Activated CD8-positive, alpha-beta memory T cell treated with anti-CD3 and anti-CD28 coated beads for 1 hour (primary cell): ENCODE measurements around the gene HSPA1B.
"Not testable (repeated sequence)": the region's sequence is repeated elsewhere in the genome, so short reads cannot be mapped to it uniquely, and the experiment has no call there.

ENCODE experiments used
- DNase-seq, 2 donors: peaks; one replicate each; pipeline ENCODE4 v3.0.0-alpha.2; 2020; ENCODE audit warnings: low read depth in 1 of 2; ENCODE audit errors: extremely low read depth in 1 of 2

HSPA1B gene

DNA sequence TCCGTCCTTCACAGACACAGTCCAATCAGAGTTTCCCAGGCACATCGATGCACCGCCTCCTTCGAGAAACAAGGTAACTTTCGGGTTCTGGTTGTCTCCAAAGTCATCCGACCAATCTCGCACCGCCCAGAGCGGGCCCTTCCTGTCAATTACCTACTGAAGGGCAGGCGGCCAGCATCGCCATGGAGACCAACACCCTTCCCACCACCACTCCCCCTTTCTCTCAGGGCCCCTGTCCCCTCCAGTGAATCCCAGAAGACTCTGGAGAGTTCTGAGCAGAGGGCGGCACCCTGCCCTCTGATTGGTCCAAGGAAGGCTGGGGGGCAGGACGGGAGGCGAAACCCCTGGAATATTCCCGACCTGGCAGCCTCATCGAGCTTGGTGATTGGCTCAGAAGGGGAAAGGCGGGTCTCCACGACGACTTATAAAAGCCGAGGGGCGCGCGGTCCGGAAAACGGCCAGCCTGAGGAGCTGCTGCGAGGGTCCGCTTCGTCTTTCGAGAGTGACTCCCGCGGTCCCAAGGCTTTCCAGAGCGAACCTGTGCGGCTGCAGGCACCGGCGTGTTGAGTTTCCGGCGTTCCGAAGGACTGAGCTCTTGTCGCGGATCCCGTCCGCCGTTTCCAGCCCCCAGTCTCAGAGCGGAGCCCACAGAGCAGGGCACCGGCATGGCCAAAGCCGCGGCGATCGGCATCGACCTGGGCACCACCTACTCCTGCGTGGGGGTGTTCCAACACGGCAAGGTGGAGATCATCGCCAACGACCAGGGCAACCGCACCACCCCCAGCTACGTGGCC lies at the start of gene HSPA1B:
HSPA1B (plus strand) TSS at position 453 of the 794 bp plus-strand sequence; CDS start at position 666, 213 bp downstream.
- DNase-seq = peak; percentile 58 to 79

DNA sequence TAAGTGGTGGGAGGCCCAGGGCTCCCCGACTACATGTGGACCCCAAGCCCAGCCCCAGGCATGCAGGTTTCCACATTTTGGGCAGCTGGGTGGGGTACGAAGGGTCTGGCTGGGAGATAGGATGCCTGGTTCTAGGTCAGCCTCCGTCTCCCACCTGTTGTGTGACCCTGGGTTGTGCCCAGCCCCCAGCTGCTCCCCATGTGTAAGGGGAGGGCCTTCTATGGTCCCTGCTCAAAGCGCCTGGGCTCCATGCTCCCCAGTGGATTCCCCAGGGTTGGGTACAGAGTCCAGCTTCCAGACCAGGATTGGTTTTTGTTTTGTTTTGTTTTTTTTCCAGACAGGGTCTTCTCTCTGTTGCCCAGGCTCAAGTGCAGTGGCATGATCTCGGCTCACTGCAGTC lies 49.3 kb upstream of the HSPA1B start:
- no peak for DNase-seq

DNA sequence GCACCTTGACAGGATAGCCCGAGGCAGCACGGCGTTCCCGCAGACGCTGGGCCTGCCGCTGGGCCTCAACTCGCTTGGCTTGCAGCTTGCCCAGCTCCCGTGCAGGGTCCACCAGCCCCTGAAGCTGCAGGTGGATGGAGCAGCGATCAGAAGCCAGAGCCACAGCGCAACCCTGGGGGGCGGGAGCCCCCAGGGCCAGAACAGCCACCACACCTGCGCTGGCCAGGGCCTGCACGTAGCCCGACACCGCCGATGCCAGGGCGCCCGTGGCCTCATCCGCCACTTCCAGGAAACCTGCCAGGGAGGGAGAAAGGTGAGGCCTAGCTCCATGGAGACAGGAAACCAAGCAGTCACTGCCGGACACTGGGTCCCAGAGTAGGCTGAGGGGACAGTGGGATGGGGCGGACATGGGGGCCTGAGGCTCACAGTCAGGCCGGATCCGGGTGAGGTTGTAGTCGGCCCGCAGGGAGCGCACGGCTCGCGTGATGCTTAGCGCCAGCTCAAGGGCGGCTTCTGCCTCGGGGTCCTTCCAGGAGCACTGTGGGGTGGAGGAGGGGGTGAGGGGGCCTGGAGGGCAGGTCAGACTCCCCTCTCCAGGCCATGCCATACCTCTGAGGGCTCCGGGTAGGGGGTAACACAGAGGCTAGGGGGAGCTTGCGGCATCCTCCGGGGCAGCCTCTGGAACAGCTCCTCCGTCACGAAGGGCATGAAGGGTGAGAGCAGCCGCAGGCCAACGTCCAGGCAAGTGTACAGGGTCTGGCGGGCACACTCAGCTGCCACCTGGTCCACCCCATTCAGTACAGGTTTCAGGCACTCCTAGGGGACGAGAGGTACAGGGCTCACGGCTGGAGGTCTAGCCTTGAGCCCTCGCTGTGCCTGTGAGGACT lies 48.3 kb upstream of the HSPA1B start:
- no peak for DNase-seq

DNA sequence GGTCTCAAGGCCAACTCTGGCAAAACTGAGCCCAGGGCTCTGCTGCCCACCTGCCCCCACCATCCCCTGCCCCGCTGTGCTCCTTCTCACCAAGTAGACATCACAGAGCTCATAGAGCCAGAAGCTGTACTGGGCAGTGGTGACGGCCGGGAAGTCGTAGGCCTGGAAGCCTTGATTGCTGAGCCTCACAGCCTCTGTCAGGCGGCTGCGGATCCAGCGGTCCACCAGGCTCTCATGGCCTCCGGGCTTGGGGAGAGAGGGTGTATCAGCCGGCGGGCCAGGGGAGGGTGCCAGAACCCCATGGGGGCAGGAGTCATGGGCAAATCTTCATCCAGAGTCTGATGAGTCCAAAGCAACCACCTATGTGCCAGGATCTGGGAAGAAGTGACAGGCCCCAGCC lies 47.6 kb upstream of the HSPA1B start:
- no peak for DNase-seq

DNA sequence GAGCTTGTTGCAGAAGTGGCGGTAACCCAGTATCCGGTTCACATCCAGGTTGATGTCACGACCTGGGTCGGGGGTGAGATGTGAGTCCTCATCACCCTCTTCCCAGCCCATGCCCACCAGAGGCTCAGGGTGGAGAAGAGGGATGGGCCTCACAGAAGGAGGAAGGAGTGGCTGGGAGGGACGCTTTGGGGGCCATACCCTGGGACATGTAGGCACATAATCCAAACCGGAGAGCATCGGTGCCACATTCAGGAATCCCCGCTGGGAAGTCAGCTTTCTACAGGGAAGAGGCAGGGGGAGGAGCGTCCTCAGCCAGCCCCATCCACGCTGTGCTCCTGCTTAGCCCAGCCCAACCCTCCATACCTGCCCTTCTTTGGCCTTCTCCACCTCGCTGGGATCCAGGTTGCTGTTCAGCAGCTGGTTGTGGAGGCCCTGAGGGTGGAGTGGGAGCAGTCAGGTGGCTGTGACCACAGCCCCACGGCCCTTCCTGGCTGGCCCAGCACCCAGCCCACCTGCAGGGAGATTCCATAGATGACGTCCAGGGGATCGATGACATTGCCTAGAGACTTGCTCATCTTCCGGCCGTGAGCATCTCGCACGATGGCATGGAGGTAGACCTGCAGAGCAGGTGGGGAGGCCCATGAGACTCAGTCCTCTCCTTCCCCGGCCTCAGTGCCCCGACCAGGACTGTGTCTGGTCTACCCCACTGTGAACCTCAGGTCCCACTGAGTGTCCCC lies 46.9 kb upstream of the HSPA1B start:
- DNase-seq = no peak

DNA sequence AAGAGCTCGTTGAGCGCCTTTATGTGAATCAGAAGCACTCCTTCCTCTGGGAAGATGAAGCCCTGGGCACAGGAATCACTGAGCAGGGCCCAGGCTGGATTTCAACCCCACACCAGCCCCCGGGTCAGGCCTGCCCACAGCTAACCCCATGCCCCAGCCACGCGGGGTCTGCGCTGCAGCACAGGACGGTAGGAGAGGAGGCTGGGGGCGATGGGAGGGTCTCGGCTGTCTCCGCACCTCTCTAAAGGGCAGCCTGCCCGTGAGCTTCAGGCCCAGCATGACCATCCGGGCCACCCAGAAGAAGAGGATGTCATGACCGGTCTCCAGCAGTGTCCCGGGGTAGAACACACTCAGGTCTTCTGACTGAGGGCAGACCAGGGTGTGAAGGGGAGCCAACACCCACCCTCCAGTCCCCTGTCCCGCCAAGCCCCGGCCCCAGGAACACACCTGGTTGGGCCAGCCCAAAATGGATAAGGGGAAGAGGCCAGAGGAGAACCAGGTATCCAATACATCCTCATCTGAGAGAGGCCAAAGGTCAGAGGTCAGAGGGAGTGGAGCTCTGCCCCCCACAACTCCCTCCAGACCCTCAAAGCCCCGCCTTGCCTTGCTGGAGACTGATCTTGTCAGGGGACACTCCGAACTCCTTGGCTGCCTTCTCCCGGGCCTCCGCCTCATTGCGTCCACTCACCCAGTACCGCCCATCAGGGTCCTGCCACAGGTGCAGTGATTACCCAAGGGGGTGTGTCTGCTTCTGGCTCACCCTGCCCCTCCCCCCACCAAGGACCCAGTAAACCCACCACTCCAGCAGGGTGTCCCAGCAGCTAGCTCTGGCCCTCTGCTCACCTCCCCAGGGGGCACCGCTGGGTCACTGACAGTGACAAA lies 46.1 kb upstream of the HSPA1B start:
- no peak for DNase-seq

DNA sequence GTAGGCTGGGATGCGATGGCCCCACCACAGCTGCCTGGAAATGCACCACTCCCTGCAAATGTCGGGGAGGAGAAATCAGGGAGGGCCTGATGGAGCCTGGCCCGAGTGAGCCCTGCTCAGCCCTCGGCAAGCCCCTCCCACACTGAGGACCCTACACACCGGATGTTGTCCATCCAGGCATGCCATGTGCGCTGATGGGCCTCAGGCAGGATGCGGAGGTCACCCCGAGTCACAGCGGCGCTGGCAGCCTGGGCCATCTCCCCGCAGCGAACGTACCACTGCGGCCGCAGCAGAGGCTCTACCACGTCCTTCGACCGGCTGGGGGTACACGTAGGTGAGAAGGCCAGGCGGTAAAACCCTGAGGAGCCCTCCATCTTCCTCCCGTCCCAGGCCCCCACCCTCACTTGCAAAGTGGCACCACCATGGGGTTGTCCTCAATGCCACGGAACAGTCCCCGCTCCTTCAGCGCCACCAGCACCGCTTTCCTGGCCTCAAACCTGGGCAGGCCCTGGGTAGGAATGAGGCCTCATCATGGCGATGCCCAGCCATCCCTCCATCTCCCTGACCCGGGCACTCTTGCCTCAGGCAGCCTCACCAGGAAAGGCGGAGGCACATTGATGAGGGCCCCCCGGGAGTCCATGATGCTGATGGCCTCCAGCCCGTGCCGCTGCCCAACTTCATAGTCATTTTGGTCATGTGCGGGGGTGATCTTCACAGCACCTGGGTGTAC lies 45.2 kb upstream of the HSPA1B start:
- no peak for DNase-seq

DNA sequence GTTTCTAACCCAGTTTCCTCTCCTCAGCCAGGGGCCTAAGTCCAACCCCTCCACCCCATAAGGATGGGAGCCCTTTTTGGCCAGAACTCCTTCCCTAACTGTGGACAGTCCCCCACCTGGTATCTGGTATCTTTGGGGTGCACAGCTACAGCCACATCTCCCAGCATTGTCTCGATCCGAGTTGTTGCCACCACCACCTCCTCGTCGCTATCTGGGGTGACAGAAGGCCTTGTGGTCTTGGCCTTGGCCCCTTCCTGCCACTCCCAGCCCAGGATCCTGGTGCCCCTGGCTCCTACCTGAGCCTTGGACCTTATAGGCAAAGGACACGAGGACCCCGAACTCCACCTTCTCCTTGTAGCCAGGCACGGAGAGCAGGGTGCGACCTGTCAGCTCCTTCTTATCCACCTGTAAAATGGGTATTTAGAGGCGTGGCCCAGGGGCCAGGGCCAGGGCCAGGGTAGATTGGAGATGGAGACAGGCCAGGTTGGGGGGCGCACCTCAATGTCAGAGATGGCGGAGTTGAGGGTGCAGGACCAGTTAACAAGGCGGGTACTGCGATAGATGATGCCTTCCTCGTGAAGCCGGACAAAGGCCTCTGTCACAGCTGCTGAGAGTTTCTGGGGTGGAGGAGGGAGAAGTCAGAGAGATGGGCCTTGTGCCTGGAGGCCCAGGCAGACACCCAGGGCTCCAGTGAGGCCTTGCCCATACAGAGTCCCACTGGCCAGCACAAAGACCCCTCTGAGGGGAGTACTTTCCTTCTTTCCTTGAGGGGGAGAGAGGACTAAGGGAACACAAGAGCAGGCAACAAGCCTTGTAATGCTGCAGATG lies 43.2 kb upstream of the HSPA1B start:
- DNase-seq = no peak

DNA sequence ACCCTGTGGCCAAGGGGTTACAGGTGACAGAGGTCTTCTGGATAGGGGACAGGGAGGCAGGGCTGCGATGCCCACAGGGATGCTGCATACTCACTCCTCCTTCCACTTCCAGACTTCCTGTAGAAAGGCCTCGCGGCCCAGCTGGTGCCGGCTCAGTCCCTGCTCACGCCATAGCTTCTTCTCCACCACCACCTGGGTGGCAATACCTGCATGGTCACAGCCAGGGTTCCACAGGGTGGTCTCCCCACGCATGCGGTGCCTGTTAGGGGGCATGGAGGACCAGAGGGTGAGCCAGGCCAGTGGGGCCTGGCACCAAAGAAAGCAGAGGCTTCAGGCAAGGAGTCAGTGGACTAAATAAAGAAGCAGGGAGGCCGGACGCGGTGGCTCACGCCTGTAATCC lies 42.1 kb upstream of the HSPA1B start:
- no peak for DNase-seq

DNA sequence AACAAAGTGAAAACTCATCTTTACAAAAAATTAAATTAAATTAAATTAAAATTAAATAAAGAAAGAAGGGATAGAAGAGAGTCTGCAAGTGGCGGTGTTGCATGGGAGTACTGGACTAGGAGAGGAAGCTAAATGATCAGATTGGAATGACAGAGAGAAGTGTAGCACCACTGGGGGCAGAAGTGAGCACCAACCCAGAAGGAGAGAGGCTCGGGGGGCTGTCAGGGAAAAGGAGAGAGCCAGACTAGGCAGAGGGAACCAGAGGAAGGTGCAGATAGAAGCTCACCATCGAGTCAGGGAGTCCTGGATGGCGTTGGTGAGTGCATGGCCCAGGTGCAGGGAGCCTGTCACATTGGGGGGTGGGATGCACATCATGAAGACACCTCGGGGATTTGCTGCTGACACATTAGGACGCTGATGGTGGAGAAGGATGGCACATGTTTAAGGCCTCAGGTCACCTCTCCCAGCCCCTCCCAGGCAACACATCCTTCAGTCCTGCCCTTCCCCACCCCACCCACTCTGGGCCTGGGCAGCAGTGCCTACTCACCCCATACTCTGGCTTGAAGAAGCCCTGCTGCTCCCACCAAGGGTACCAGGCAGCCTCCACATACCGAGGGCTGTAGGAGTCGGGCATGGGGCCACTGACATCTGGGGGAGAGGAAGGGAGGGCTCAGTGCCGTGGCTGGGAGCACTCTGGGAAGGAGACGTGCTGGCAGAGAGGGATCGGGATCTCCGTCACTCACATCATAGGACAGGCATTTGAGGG lies 36.0 kb upstream of the HSPA1B start:
- DNase-seq = no peak

DNA sequence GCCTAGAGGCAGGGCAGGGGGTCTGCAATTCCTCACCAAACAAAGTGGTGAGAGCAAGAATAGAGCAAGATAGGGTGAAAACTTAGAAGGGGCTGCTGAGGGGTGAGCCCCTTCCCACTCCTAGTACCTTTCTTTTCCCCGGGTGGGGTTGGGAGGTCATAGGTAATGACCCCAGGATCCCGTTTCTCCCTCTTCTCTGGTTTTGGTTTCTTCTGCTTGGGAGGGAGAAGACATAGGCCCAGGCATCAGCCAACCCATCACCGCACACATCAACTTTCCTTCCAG lies 35.5 kb upstream of the HSPA1B start:
- DNase-seq = no peak

DNA sequence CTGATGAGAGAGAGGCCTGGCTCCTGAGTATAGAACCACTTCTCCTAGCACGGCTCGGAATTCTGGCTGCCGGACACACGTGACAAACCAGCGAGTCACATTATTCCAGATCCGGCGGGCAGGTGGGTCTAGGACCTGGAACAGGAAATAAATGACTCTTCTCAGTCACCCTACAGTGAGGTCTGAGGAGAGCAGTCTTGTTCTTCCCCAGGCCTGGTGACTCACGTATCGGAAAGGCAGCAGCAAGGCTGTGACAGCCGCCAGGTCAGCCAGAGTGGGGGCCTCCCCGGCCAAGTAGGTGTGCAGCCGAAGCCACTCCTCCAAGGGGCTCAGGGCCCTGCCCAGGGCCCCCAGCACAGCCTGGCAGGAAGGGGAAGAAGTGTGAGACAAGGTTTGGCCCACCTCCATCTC lies 34.8 kb upstream of the HSPA1B start:
- no peak for DNase-seq

DNA sequence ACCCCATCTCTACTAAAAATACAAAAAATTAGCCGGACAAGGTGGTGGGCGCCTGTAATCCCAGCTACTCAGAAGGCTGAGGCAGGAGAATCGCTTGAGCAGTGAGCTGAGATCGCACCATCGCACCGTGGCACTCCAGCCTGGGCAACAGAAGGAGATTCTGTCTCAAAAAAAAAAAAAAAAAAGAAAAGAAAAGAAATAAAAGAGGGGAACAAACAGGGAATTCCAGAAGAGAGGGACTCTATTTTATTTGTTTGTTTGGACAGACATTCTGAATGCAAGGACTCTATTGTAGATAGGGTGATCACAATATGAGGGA lies 33.7 kb upstream of the HSPA1B start:
- DNase-seq = not testable (repeated sequence)

DNA sequence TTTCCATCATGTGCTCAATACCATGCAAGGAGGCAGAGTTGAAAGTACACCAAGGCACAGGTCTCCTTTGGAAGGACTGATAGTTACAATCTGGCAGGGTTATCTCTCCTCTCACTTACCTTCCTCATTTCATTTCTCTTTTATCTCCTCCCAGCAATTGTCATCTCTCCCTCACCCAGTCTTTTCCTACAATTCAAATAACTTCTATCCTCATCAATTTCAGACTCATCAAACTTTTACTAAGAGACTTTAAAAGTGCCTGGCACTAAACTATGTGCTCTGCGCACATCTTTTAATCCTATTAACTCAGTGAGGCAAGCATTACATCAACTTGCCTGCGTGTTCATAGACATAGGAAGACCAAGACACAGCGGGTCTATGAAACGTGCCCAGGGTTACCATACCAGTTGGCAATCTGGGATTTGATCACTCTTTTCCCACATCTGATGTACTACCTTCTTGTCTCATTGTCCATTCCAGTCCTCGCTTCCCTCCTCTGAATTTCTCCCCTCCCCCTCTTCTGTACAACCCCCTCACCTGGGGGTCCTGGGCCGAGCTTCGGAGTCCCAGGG lies 33.2 kb upstream of the HSPA1B start:
- DNase-seq = no peak

DNA sequence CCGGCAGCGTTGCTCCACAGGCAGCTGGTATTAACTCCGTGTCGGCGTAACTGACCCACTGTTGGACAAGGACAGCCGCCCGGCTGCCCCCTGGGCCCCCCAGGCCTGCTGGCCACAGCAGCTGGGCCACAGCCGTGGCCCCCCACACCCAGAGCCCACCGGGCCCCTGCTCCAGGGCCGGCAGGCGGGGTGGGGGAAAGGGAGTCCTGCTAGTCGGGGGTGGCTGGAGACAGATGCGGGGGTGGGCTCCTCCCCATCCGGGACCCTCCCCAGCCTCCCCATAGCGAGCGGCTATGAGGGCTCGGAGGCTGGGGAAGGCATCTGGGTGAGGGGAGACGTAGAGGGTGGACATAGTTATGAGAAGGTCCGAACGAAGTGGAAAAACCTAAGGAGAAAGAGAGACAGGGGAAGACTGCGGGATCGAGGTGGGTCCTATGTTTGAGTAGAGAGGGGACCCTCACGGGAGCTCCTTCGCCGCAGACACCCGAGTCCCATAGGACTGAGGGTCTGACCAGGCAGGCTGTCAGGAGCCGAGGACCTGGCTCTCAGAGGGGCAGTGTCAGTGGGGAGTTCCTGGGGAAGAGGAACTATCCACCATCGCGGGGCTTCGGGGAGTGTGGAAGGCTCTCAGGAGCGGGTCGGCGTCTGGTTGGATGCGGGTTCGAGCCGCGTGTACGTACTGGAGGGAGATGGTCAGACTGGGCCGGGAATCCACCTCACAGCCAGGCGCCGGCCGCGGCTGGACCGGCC lies 32.5 kb upstream of the HSPA1B start:
- no peak for DNase-seq

DNA sequence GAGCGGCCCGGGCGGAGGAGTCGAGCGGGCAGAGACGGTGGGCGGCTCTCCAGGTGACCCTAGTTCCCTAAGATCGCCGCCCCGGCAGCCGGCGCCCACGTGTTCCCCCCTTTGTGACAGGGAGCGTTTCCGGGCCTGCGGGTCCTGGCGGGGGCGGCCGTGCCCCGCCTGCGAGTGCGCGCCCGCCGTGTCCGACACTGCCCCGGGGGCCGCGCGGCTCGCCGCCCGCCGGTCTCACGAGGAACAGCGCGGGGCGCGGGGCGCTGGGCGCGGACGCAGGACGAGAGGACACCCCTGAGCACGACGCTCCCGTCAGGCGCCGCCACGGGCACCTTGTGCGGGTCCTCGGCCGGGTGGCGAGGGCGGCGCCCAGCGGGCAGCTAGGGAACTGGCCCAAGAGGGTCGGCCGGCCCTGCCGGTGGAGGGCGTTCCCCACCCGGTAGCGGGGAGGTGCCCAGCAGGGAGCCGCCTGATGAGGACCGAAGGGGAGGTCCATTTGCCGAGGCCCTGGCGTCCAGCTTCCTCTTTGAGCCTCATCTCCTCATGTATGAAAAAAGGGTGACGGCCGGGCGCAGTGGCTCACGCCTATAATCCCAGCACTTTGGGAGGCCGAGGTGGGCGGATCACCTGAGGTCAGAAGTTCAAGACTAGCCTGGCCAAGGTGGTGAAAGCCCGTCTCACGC lies 31.8 kb upstream of the HSPA1B start, which contains the start of gene VARS1:
VARS1 (minus strand) TSS at position 137 of the 683 bp plus-strand sequence. CDS start 535 bp downstream, outside the sequence.
- peak; percentile 55 to 76 for DNase-seq

DNA sequence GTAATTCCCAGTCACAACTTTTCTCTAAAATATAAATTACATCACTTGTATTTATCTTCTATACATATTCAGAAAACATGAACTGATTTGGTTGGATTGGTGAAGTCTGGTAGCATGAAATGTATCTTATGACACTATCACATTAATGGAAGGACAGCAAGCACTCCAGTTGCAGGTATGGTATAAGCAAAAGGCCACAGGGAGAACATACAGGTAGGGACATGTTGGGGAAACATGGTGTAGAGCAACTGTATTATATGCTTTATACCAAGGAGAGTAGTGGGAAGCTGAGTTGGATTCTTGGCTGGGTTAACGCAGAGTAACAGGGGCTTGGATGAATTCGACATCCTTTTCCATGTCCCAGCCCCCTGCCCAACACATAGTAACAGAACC lies 30.5 kb upstream of the HSPA1B start:
- DNase-seq = no peak
